IMR-90 (cell line): ENCODE measurements around the gene THBS4. TPM values are rescaled to one million over a fixed set of nuclear protein-coding genes. Genes with fewer than 3 reads are reported as not detected.

Source experiments
- ATAC-seq: fragments of 200-7000 bp; cut with Tn5 transposase; 2 replicates; pipeline ENCODE4 v1.9.1; 2020; ENCODE audit warnings: low read depth, mild to moderate bottlenecking, moderate library complexity
- BruUV-seq: library from RNA; stranded (reverse); fragments of 400-500 nt; replicated peaks from 2 replicates; lab custom pipeline; 2021; lab: Mats Ljungman, UMichigan
- CTCF ChIA-PET: fragments of 300-600 bp; formaldehyde crosslinking; extraction: SDS; loops from one replicate; lab custom pipeline; 2021; ENCODE audit warnings: antibody characterized with exemption; lab: Yijun Ruan, JAX
- POLR2A ChIA-PET: fragments of 300-600 bp; sonication (Branson Sonifier 250); formaldehyde crosslinking; loops from one replicate; lab custom pipeline; 2022; ENCODE audit warnings: antibody characterized with exemption; ENCODE audit not compliant: unreplicated experiment; lab: Charles Lee
- DNase-seq: peaks from one replicate; pipeline ENCODE4 v3.0.0; 2013
- H2AFZ ChIP-seq: replicated peaks from 2 replicates; pipeline ENCODE3; 2013; ENCODE audit warnings: low read length, mild to moderate bottlenecking; ENCODE audit not compliant: poor library complexity
- H2AK5ac ChIP-seq: 2 replicates; pipeline ENCODE4 v1.6.1; 2013; ENCODE audit warnings: low read depth, low read length, inconsistent platforms
- H2AK9ac ChIP-seq: replicated peaks from 2 replicates; pipeline ENCODE3; 2013; ENCODE audit warnings: mild to moderate bottlenecking, low read depth, low read length, moderate library complexity; ENCODE audit not compliant: poor library complexity
- H2BK120ac ChIP-seq: 2 replicates; pipeline ENCODE4 v1.6.1; 2013; ENCODE audit warnings: low read depth, low read length, inconsistent platforms
- H2BK15ac ChIP-seq: 3 replicates; pipeline ENCODE4 v1.6.1; 2013; ENCODE audit warnings: low read depth, low read length, inconsistent platforms
- H2BK20ac ChIP-seq: 2 replicates; pipeline ENCODE4 v1.6.1; 2013; ENCODE audit warnings: low read depth, mild to moderate bottlenecking, inconsistent platforms, low read length, moderate library complexity
- H2BK5ac ChIP-seq: 2 replicates; pipeline ENCODE4 v1.6.1; 2013; ENCODE audit warnings: mild to moderate bottlenecking, low read depth, low read length, inconsistent platforms; ENCODE audit not compliant: poor library complexity, severe bottlenecking
- H3K14ac ChIP-seq: replicated peaks from 2 replicates; pipeline ENCODE4 v1.6.1; 2013; ENCODE audit warnings: low read depth, low read length, inconsistent platforms
- H3K18ac ChIP-seq: 2 replicates; pipeline ENCODE4 v1.6.1; 2013; ENCODE audit warnings: low read depth, low read length, control low read depth
- H3K23ac ChIP-seq: 2 replicates; pipeline ENCODE4 v1.6.1; 2013; ENCODE audit warnings: low read depth, low read length, inconsistent platforms
- H3K27ac ChIP-seq: 2 replicates; pipeline ENCODE4 v1.5.1; 2013; ENCODE audit warnings: mild to moderate bottlenecking, control low read depth, low read length; ENCODE audit not compliant: insufficient read depth
- H3K27me3 ChIP-seq: 2 replicates; pipeline ENCODE4 v1.6.1; 2013; ENCODE audit warnings: low read length; ENCODE audit not compliant: control insufficient read depth, insufficient read depth
- H3K36me3 ChIP-seq: 2 replicates; pipeline ENCODE4 v1.6.1; 2013; ENCODE audit warnings: low read length, mixed read lengths; ENCODE audit not compliant: control insufficient read depth, insufficient read depth
- H3K4ac ChIP-seq: 2 replicates; pipeline ENCODE4 v1.6.1; 2013; ENCODE audit warnings: low read depth, low read length, inconsistent platforms
- H3K4me1 ChIP-seq: 2 replicates; pipeline ENCODE4 v1.6.1; 2013; ENCODE audit warnings: low read length, mixed read lengths; ENCODE audit not compliant: control insufficient read depth, insufficient read depth
- H3K4me2 ChIP-seq: 2 replicates; pipeline ENCODE4 v1.6.1; 2013; ENCODE audit warnings: low read depth, mild to moderate bottlenecking, control low read depth, low read length, moderate library complexity
- H3K4me3 ChIP-seq: 2 replicates; pipeline ENCODE4 v1.5.1; 2013; ENCODE audit warnings: low read depth, mild to moderate bottlenecking, control low read depth, low read length, moderate library complexity; ENCODE audit not compliant: insufficient read depth
- H3K56ac ChIP-seq: 2 replicates; pipeline ENCODE4 v1.6.1; 2013; ENCODE audit warnings: low read length, inconsistent platforms; ENCODE audit not compliant: insufficient read depth; ENCODE audit errors: extremely low read depth
- H3K79me1 ChIP-seq, 2 experiments: 2 replicates each; pipeline ENCODE4 v1.6.1; 2013; ENCODE audit warnings: low read length in 2 of 2, inconsistent platforms in 1 of 2, low read depth in 1 of 2
- H3K9ac ChIP-seq: 2 replicates; pipeline ENCODE4 v1.6.1; 2013; ENCODE audit warnings: low read depth, low read length, control low read depth
- H3K9me1 ChIP-seq: 2 replicates; pipeline ENCODE4 v1.6.1; 2013; ENCODE audit warnings: low read length, inconsistent platforms; ENCODE audit not compliant: insufficient read depth
- H3K9me3 ChIP-seq: 2 replicates; pipeline ENCODE4 v1.6.1; 2013; ENCODE audit warnings: low read length; ENCODE audit not compliant: control insufficient read depth, insufficient read depth
- H4K20me1 ChIP-seq: 2 replicates; pipeline ENCODE4 v1.6.1; 2013; ENCODE audit warnings: low read length, inconsistent platforms; ENCODE audit not compliant: insufficient read depth
- H4K5ac ChIP-seq: 2 replicates; pipeline ENCODE4 v1.6.1; 2013; ENCODE audit warnings: mild to moderate bottlenecking, low read depth, low read length, control low read depth
- H4K8ac ChIP-seq, 2 experiments: 2 replicates each; pipeline ENCODE4 v1.6.1; 2013; ENCODE audit warnings: low read depth in 2 of 2, low read length in 2 of 2, control low read depth in 1 of 2, inconsistent platforms in 1 of 2
- H4K91ac ChIP-seq: 2 replicates; pipeline ENCODE4 v1.6.1; 2013; ENCODE audit warnings: low read depth, low read length, inconsistent platforms; ENCODE audit not compliant: insufficient read depth
- BHLHE40 ChIP-seq: fragments of 150-350 bp; IDR thresholded peaks from 2 replicates; pipeline ENCODE4 v1.6.1; 2016; ENCODE audit warnings: mild to moderate bottlenecking, low read depth, low read length
- CEBPB ChIP-seq: IDR thresholded peaks from 2 replicates; pipeline ENCODE4 v1.6.1; 2012; ENCODE audit warnings: low read depth, low read length, improper control_type of control experiment
- CHD1 ChIP-seq: IDR thresholded peaks from 2 replicates; pipeline ENCODE4 v1.6.1; 2012; ENCODE audit warnings: low read depth, low read length, improper control_type of control experiment
- CTCF ChIP-seq: conservative IDR thresholded peaks from 2 replicates; pipeline ENCODE4 v1.5.1; 2012; ENCODE audit warnings: mild to moderate bottlenecking, low read depth, low read length, improper control_type of control experiment
- ELK1 ChIP-seq: fragments of 150-350 bp; IDR thresholded peaks from 2 replicates; pipeline ENCODE4 v1.6.1; 2016; ENCODE audit warnings: low read depth, mild to moderate bottlenecking, low read length, moderate library complexity, borderline replicate concordance
- FOS ChIP-seq: fragments of 150-350 bp; IDR thresholded peaks from 2 replicates; pipeline ENCODE4 v1.6.1; 2016; ENCODE audit warnings: low read depth, low read length
- MAFK ChIP-seq: IDR thresholded peaks from 2 replicates; pipeline ENCODE4 v1.6.1; 2012; ENCODE audit warnings: low read depth, low read length, improper control_type of control experiment
- MAZ ChIP-seq: IDR thresholded peaks from 2 replicates; pipeline ENCODE4 v1.6.1; 2012; ENCODE audit warnings: low read depth, mild to moderate bottlenecking, low read length, improper control_type of control experiment, moderate library complexity, borderline replicate concordance
- MXI1 ChIP-seq: IDR thresholded peaks from 2 replicates; pipeline ENCODE4 v1.6.1; 2012; ENCODE audit warnings: low read depth, mild to moderate bottlenecking, low read length, moderate library complexity, borderline replicate concordance
- NFE2L2 ChIP-seq: fragments of 150-350 bp; IDR thresholded peaks from 2 replicates; pipeline ENCODE4 v1.6.1; 2016; ENCODE audit warnings: low read depth, mild to moderate bottlenecking, low read length
- POLR2A ChIP-seq: IDR thresholded peaks from 2 replicates; pipeline ENCODE4 v1.6.1; 2012; ENCODE audit warnings: mild to moderate bottlenecking, low read depth, low read length
- RAD21 ChIP-seq: IDR thresholded peaks from 2 replicates; pipeline ENCODE4 v1.6.1; 2012; ENCODE audit warnings: low read length, improper control_type of control experiment
- RCOR1 ChIP-seq: IDR thresholded peaks from 2 replicates; pipeline ENCODE4 v1.6.1; 2012; ENCODE audit warnings: mild to moderate bottlenecking, low read length, improper control_type of control experiment; ENCODE audit not compliant: insufficient replicate concordance
- RFX5 ChIP-seq: IDR thresholded peaks from 2 replicates; pipeline ENCODE4 v1.8.0; 2012; ENCODE audit warnings: low read depth, mild to moderate bottlenecking, low read length, moderate library complexity
- SMC3 ChIP-seq: fragments of 150-350 bp; IDR thresholded peaks from 2 replicates; pipeline ENCODE4 v1.6.1; 2016; ENCODE audit warnings: low read depth, mild to moderate bottlenecking, antibody characterized with exemption, low read length, moderate library complexity
- USF2 ChIP-seq: fragments of 150-350 bp; IDR thresholded peaks from 2 replicates; pipeline ENCODE4 v1.6.1; 2017; ENCODE audit warnings: mild to moderate bottlenecking, antibody characterized with exemption, low read length, low read depth
- WGBS, 2 experiments: methylation state at CpG; one replicate each; pipeline versions ENCODE4 v1.1.5 to v1.1.7; 2013; ENCODE audit warnings: missing lambda C conversion rate in 2 of 2; ENCODE audit not compliant: insufficient read length in 1 of 2; ENCODE audit errors: extremely low coverage in 2 of 2; 5-methylcytosine and 5-hydroxymethylcytosine counted together
- dilution Hi-C: fragments of 300-500 bp; cut with HindIII; formaldehyde crosslinking; loops from one replicate; pipeline ENCODE4 v1.14.3; 2018; ENCODE audit warnings: low sequenced_read_pairs; ENCODE audit not compliant: unreplicated experiment
- in situ Hi-C: fragments of 300-500 bp; cut with MboI; formaldehyde crosslinking; loops from 3 replicates; pipeline ENCODE4 v1.14.3; 2019; ENCODE audit warnings: low sequenced_read_pairs, inconsistent platforms, mixed read lengths
- intact Hi-C: fragments of 100-400 bp; cut with micrococcal nuclease; formaldehyde crosslinking; loops from 2 replicates; pipeline ENCODE4 v1.10.0; 2022
- polyA plus RNA-seq, 3 experiments: library from polyadenylated mRNA; depleted of rRNA; stranded (reverse); fragments of >200 nt; gene quantifications; 2 replicates each; pipeline ENCODE4 v1.2.3, GENCODE V29; 2012; ENCODE audit warnings: low replicate concordance in 1 of 3
- total RNA-seq: library from RNA; depleted of rRNA; stranded (reverse); fragments of >200 nt; gene quantifications from 2 replicates; pipeline ENCODE4 v1.2.3, GENCODE V29; 2012

Gene THBS4
- total and polyA plus RNA-seq, 2 of the 4 experiments (the other 2 are of a cell fraction) = 0.90 to 0.92 TPM

- in situ Hi-C loops (no loop called here), intact Hi-C loops (no loop called here), dilution Hi-C loops (no loop called here)
- H2AK9ac ChIP-seq = no peak overlapping the region
- H3K9me1 ChIP-seq = no peaks in the 10 kb centered on the region
- no peak overlapping the region for H4K5ac ChIP-seq
- H3K14ac ChIP-seq = no peak overlapping the region
- no peak overlapping the region for H3K27ac ChIP-seq
- H2BK15ac ChIP-seq = no peak overlapping the region
- H4K91ac ChIP-seq = no peak overlapping the region
- DNase-seq = no peak
- POLR2A ChIA-PET = no interaction called here
- no peak overlapping the region for H4K8ac ChIP-seq
- whole genome bisulfite sequencing, 2 experiments = 83% methylated on average over 1 of the region's 2 CpGs; no CpG with 5 or more reads in 1 of the 2 experiments
- H3K56ac ChIP-seq = no peak overlapping the region
- H3K23ac ChIP-seq = no peak overlapping the region
- H3K27me3 ChIP-seq = peaks cover 45% of the 10 kb centered on the region
- H3K4me1 ChIP-seq = no peaks in the 10 kb centered on the region
- ATAC-seq = no peak
- H3K9me3 ChIP-seq = no peaks in the 10 kb centered on the region; the same call in 1 of the 2 replicates
- BruUV-seq = no TSS peak
- CTCF ChIA-PET = no interaction called here
- H3K4me3 ChIP-seq = no peak overlapping the region
- H3K79me1 ChIP-seq = no peaks in the 10 kb centered on the region
- H3K36me3 ChIP-seq = no peaks in the 10 kb centered on the region
- H3K18ac ChIP-seq = no peak overlapping the region
- no peak overlapping the region for H2BK20ac ChIP-seq
- no peak overlapping the region for H3K4ac ChIP-seq
- no peak overlapping the region for H3K9ac ChIP-seq
- no peaks in the 10 kb centered on the region for H4K20me1 ChIP-seq
- no peak overlapping the region for H2AK5ac ChIP-seq
- H2AFZ ChIP-seq = no peak overlapping the region
- H3K4me2 ChIP-seq = no peak overlapping the region
- TF ChIP-seq CHD1 (no peak), NFE2L2 (no peak), MAFK (no peak), RFX5 (no peak), RAD21 (no peak), CEBPB (no peak), FOS (no peak), SMC3 (no peak), MXI1 (no peak), ELK1 (no peak), BHLHE40 (no peak), POLR2A (no peak), USF2 (no peak), CTCF (no peak), RCOR1 (no peak), MAZ (no peak)
- H2BK120ac ChIP-seq = no peak overlapping the region
- H2BK5ac ChIP-seq = no peak overlapping the region
These were observed 4.5 kb downstream of the THBS4 start for GRCh38 chr5:80039650-80040049.
